ENCODE results near the gene TIMM44. TPM values are rescaled to one million over a fixed set of nuclear protein-coding genes. Genes with fewer than 3 reads are reported as not detected.
"Not testable (repeated sequence)": the region's sequence is repeated elsewhere in the genome, so short reads cannot be mapped to it uniquely, and the experiment has no call there.

TIMM44 gene
- total RNA-seq, 4 donors from 2014 or later = 55.5 to 211 (median 80.7) TPM

DNA sequence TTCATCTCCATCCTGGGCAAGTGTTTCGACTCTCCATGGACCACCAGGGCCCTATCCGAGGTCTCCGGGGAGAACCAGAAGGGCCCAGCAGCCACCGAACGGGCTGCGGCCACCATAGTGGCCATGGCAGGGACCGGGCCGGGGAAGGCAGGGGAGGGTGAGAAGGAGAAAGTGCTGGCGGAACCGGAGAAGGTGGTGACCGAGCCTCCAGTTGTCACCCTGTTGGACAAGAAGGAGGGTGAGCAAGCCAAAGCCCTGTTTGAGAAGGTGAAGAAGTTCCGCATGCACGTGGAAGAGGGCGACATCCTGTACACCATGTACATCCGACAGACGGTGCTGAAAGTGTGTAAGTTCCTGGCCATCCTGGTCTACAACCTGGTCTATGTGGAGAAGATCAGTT, 44.5 kb downstream of the TIMM44 start:
- Histone ChIP-seq H3K36me3 (no peaks in the 10 kb centered on the region), H3K27ac (no peak overlapping the region), H3K27me3 (no peaks in the 10 kb centered on the region), H3K4me3 (no peak overlapping the region), H3K9me3 (no peaks in the 10 kb centered on the region), H3K4me1 (peaks cover 0 to 14% (median 5%) of the 10 kb centered on the region in 4 donors)
- TF ChIP-seq, protein P1, sequence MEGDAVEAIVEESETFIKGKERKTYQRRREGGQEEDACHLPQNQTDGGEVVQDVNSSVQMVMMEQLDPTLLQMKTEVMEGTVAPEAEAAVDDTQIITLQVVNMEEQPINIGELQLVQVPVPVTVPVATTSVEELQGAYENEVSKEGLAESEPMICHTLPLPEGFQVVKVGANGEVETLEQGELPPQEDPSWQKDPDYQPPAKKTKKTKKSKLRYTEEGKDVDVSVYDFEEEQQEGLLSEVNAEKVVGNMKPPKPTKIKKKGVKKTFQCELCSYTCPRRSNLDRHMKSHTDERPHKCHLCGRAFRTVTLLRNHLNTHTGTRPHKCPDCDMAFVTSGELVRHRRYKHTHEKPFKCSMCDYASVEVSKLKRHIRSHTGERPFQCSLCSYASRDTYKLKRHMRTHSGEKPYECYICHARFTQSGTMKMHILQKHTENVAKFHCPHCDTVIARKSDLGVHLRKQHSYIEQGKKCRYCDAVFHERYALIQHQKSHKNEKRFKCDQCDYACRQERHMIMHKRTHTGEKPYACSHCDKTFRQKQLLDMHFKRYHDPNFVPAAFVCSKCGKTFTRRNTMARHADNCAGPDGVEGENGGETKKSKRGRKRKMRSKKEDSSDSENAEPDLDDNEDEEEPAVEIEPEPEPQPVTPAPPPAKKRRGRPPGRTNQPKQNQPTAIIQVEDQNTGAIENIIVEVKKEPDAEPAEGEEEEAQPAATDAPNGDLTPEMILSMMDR (IDR thresholded peaks at IDR 0.05) = no peak
- peak in 1 of 3 donors; percentile 32 for DNase-seq

DNA sequence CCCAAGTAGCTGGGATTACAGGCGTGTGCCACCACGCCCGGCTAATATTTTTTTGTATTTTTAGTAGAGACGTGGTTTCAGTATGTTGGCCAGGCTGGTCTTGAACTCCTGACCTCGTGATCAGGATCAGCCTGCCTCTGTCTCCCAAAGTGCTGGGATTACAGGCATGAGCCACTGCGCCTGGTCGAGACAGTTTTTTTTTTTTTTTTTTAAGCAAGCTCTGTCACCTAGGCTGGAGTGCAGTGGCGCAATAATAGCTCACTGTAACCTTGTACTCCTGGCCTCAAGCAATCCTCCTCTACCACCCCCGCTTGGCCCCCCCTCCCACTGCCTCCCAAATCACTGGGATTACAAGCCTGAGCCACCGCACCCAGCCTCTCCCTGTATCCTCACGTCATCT, 46.2 kb downstream of the TIMM44 start:
- Histone ChIP-seq H3K9me3 (no peaks in the 10 kb centered on the region), H3K4me1 (peaks cover 0 to 6% (median 0%) of the 10 kb centered on the region in 4 donors), H3K4me3 (no peak overlapping the region), H3K27ac (peak overlapping the region in 1 of 4 donors; percentile 19), H3K36me3 (no peaks in the 10 kb centered on the region), H3K27me3 (no peaks in the 10 kb centered on the region)
- no peak for DNase-seq
- TF ChIP-seq, protein P1 (IDR thresholded peaks at IDR 0.05) = no peak
- TF ChIP-seq POLR2A (IDR thresholded peaks at IDR 0.05) = no peak

DNA sequence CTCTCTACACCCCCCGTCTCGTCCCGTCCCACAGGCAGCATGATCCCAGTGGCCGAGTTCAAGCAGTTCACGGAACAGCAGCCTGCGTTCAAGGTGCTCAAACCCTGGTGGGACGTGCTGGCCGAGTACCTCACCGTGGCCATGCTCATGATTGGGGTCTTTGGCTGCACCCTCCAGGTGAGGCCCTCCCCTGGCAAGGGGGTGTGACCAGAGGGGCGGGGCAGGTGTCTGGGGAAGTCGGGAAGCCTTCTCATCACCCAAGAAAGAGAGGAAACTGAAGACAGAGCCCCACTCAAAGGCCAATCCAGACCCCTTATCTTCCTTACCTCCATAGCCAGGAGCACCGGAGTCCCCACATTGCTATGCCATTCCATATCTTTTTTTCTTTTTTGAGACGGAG, 47.9 kb downstream of the TIMM44 start:
- Histone ChIP-seq H3K27ac (no peak overlapping the region), H3K27me3 (no peaks in the 10 kb centered on the region), H3K36me3 (no peaks in the 10 kb centered on the region), H3K4me1 (peaks cover 0 to 5% (median 0%) of the 10 kb centered on the region in 4 donors), H3K9me3 (no peaks in the 10 kb centered on the region), H3K4me3 (no peak overlapping the region)
- TF ChIP-seq POLR2A (IDR thresholded peaks at IDR 0.05) = no peak
- TF ChIP-seq, protein P1 (IDR thresholded peaks at IDR 0.05) = no peak
- peak in 1 of 3 donors; percentile 40 for DNase-seq

DNA sequence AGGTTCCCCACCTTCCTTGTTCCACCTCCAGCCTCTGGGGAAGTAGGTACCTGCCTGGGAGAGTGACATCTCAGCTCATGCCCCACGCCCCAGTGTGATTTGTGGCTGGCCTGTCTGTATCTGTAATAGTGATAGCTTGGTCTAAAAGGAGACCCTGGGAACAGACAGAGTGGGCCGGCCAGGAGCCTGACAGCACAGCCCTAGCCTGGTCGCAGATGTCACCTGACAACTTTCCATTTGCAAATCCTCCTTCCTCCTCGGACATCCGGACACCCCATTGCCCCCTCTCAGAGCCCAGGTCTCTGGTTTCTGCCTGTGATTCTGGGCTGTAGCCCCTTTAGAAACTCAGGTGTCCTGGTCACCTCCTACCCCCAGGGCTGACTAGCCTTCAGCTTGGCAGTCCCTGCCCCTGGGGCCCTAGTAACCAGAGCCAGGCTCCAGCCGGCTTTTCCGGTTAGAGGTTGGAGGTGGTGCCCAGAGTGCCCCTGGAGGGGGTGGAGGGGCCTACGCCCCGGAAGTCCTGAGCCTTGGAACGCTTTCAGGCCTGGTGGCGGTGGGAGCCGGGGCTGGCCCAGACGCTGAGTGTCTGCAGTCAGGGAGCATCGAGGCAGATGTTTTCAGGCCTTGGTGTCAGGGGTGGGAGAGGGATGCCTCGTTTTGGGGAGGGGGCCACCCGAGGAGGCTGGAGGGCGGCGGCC, 48.7 kb downstream of the TIMM44 start:
- H3K4me1 ChIP-seq = peaks cover 0 to 5% (median 0%) of the 10 kb centered on the region in 4 donors
- DNase-seq = peak in 1 of 3 donors; percentile 51
- no peak overlapping the region for H3K27ac ChIP-seq
- TF ChIP-seq, protein P1 (IDR thresholded peaks at IDR 0.05) = no peak
- no peak for TF ChIP-seq POLR2A (IDR thresholded peaks at IDR 0.05)
- H3K9me3 ChIP-seq = no peaks in the 10 kb centered on the region
- H3K27me3 ChIP-seq = no peaks in the 10 kb centered on the region
- no peaks in the 10 kb centered on the region for H3K36me3 ChIP-seq
- H3K4me3 ChIP-seq = no peak overlapping the region

DNA sequence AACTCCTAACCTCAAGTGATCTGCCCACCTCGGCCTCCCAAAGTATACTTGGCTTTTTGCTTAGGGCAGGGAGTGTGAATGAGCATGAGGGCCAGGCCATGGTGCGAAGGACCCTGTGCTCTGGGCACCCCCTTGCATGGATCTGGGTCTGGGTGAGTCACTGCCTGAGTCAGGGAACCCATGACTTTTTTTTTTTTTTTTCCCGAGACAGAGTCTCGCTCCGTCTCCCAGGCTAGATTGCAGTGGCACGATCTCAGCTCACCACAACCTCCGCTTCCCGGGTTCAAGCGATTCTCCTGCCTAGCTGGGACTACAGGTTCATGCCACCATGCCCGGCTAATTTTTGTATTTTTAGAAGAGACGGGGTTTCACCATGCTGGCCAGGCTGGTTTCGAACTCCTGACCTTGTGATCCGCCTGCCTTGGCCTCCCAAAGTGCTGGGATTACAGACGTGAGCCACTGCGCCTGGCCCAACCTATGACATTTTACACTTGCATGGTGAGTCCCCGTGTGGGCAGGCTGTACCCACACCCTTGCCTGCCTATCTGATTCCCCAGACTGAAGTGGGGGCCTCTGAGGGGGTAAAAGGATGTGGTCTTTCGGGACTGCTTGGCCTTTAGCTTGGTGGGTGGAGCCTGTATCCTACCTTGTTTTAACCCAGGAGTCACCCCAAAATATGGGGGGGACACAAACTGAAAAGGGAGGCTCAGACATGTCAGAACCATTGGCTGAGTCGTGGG, 49.9 kb downstream of the TIMM44 start:
- not testable (repeated sequence) for H3K4me3 ChIP-seq, H3K36me3 ChIP-seq, H3K9me3 ChIP-seq, DNase-seq, H3K27ac ChIP-seq, H3K27me3 ChIP-seq
- peaks cover 0 to 11% (median 0%) of the 10 kb centered on the region in 4 donors for H3K4me1 ChIP-seq

DNA sequence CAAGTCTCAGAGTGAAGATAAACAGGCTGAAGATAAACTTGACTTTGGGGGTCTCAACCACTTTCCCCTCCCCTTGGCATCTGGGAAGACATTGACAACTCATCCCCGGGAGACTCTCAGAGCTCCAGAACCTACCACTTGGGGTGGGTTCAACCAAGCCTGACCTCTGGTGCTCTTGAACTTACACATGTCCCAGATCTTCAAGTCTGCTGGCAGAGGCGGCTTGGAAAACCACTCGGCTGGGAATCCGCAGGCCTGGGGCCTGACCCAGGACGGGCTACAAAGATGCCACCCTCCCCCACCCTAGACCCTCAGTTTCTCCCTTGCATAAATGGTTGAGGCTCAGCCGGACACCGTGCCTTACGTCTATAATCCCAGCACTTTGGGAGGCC, 54.6 kb downstream of the TIMM44 start:
- H3K36me3 ChIP-seq = no peaks in the 10 kb centered on the region
- no peak for DNase-seq
- H3K27ac ChIP-seq = no peak overlapping the region
- no peak for TF ChIP-seq POLR2A (IDR thresholded peaks at IDR 0.05)
- TF ChIP-seq, protein P1 (IDR thresholded peaks at IDR 0.05) = no peak
- peaks cover 0 to 10% of the 10 kb centered on the region in 2 donors for H3K27me3 ChIP-seq
- H3K9me3 ChIP-seq = no peaks in the 10 kb centered on the region
- H3K4me1 ChIP-seq = peaks cover 0 to 12% (median 0%) of the 10 kb centered on the region in 4 donors
- peak overlapping the region in 2 of 4 donors; percentile 53 to 56 for H3K4me3 ChIP-seq
